ENCODE data around the gene KIRREL3. TPM values are rescaled to one million over a fixed set of nuclear protein-coding genes. Genes with fewer than 3 reads are reported as not detected.

Gene KIRREL3
- total and polyA plus RNA-seq, 3 experiments from 2014 or later: not detected

GRCh38 chr11:126896025-126896424 is 104.5 kb downstream of the KIRREL3 start:
- Mint-ChIP-seq H3K4me1 (no peaks in the 10 kb centered on the region), H3K36me3 (no peaks in the 10 kb centered on the region), H3K27me3 (no peaks in the 10 kb centered on the region), H3K9me3 (peaks cover 3 to 25% (median 7%) of the 10 kb centered on the region in 5 donors), H3K4me3 (no peak overlapping the region), H3K27ac (no peak overlapping the region)
- H3K36me3 ChIP-seq (ENCODE audit: insufficient read depth, low read length): no peaks in the 10 kb centered on the region
- H3K9me3 ChIP-seq (ENCODE audit: low read length): no peaks in the 10 kb centered on the region
- no peak for DNase-seq
- H3K27me3 ChIP-seq (ENCODE audit: insufficient read depth, low read length, poor library complexity, severe bottlenecking): no peaks in the 10 kb centered on the region
- no peak overlapping the region for H3K4me3 ChIP-seq (ENCODE audit: low read length)
- CTCF ChIA-PET: no interaction called here
- POLR2A ChIA-PET: no interaction called here
- no peaks in the 10 kb centered on the region for H3K4me1 ChIP-seq (ENCODE audit: insufficient read depth, low read length)
- H3K27ac ChIP-seq (ENCODE audit: low read depth, low read length): no peak overlapping the region

GRCh38 chr11:126893796-126894195 is 106.8 kb downstream of the KIRREL3 start:
- ChIA-PET CTCF (no interaction called here), POLR2A (no interaction called here)
- H3K9me3 Mint-ChIP-seq: peaks cover 3 to 25% (median 7%) of the 10 kb centered on the region in 5 donors
- H3K27ac Mint-ChIP-seq: no peak overlapping the region
- Histone ChIP-seq H3K36me3 (ENCODE audit: insufficient read depth, low read length) (no peaks in the 10 kb centered on the region), H3K4me3 (ENCODE audit: low read length) (no peak overlapping the region), H3K9me3 (ENCODE audit: low read length) (no peaks in the 10 kb centered on the region), H3K27ac (ENCODE audit: low read depth, low read length) (no peak overlapping the region), H3K4me1 (ENCODE audit: insufficient read depth, low read length) (no peaks in the 10 kb centered on the region), H3K27me3 (ENCODE audit: insufficient read depth, low read length, poor library complexity, severe bottlenecking) (no peaks in the 10 kb centered on the region)
- H3K27me3 Mint-ChIP-seq: no peaks in the 10 kb centered on the region
- no peaks in the 10 kb centered on the region for H3K36me3 Mint-ChIP-seq
- H3K4me1 Mint-ChIP-seq: no peaks in the 10 kb centered on the region
- no peak for DNase-seq
- no peak overlapping the region for H3K4me3 Mint-ChIP-seq

- Histone ChIP-seq H3K9me3 (ENCODE audit: low read length) (no peaks in the 10 kb centered on the region), H3K27ac (ENCODE audit: low read depth, low read length) (no peak overlapping the region), H3K4me1 (ENCODE audit: insufficient read depth, low read length) (no peaks in the 10 kb centered on the region), H3K36me3 (ENCODE audit: insufficient read depth, low read length) (no peaks in the 10 kb centered on the region), H3K27me3 (ENCODE audit: insufficient read depth, low read length, poor library complexity, severe bottlenecking) (no peaks in the 10 kb centered on the region), H3K4me3 (ENCODE audit: low read length) (no peak overlapping the region)
- no peaks in the 10 kb centered on the region for H3K27me3 Mint-ChIP-seq
- DNase-seq: no peak
- CTCF ChIA-PET: no interaction called here
- no peaks in the 10 kb centered on the region for H3K4me1 Mint-ChIP-seq
- POLR2A ChIA-PET: no interaction called here
- no peak overlapping the region for H3K4me3 Mint-ChIP-seq
- no peak overlapping the region for H3K27ac Mint-ChIP-seq
- peaks cover 3 to 23% (median 6%) of the 10 kb centered on the region in 5 donors for H3K9me3 Mint-ChIP-seq
- no peaks in the 10 kb centered on the region for H3K36me3 Mint-ChIP-seq
Observed at GRCh38 chr11:126892756-126893155, 107.8 kb downstream of the KIRREL3 start.

- H3K27ac Mint-ChIP-seq: no peak overlapping the region
- peaks cover 3 to 18% (median 6%) of the 10 kb centered on the region in 5 donors for H3K9me3 Mint-ChIP-seq
- no peaks in the 10 kb centered on the region for H3K4me1 Mint-ChIP-seq
- no peaks in the 10 kb centered on the region for H3K27me3 ChIP-seq (ENCODE audit: insufficient read depth, low read length, poor library complexity, severe bottlenecking)
- H3K9me3 ChIP-seq (ENCODE audit: low read length): no peaks in the 10 kb centered on the region
- H3K4me3 Mint-ChIP-seq: no peak overlapping the region
- no peaks in the 10 kb centered on the region for H3K36me3 ChIP-seq (ENCODE audit: insufficient read depth, low read length)
- CTCF ChIA-PET: no interaction called here
- H3K36me3 Mint-ChIP-seq: no peaks in the 10 kb centered on the region
- POLR2A ChIA-PET: no interaction called here
- no peaks in the 10 kb centered on the region for H3K4me1 ChIP-seq (ENCODE audit: insufficient read depth, low read length)
- H3K27ac ChIP-seq (ENCODE audit: low read depth, low read length): no peak overlapping the region
- no peaks in the 10 kb centered on the region for H3K27me3 Mint-ChIP-seq
- DNase-seq: no peak
- no peak overlapping the region for H3K4me3 ChIP-seq (ENCODE audit: low read length)
Observed at GRCh38 chr11:126891556-126892217, 108.9 kb downstream of the KIRREL3 start.

- ChIA-PET CTCF (no interaction called here), POLR2A (no interaction called here)
- Histone ChIP-seq H3K9me3 (ENCODE audit: low read length) (no peaks in the 10 kb centered on the region), H3K4me3 (ENCODE audit: low read length) (no peak overlapping the region), H3K4me1 (ENCODE audit: insufficient read depth, low read length) (no peaks in the 10 kb centered on the region), H3K27ac (ENCODE audit: low read depth, low read length) (no peak overlapping the region), H3K36me3 (ENCODE audit: insufficient read depth, low read length) (no peaks in the 10 kb centered on the region), H3K27me3 (ENCODE audit: insufficient read depth, low read length, poor library complexity, severe bottlenecking) (no peaks in the 10 kb centered on the region)
- H3K27me3 Mint-ChIP-seq: no peaks in the 10 kb centered on the region
- no peak overlapping the region for H3K4me3 Mint-ChIP-seq
- no peaks in the 10 kb centered on the region for H3K4me1 Mint-ChIP-seq
- peaks cover 0 to 8% (median 4%) of the 10 kb centered on the region in 5 donors for H3K9me3 Mint-ChIP-seq
- no peak overlapping the region for H3K27ac Mint-ChIP-seq
- DNase-seq: no peak
- no peaks in the 10 kb centered on the region for H3K36me3 Mint-ChIP-seq
Observed at GRCh38 chr11:126890561-126890960, 110.0 kb downstream of the KIRREL3 start.

- no peak overlapping the region for H3K27ac ChIP-seq (ENCODE audit: low read depth, low read length)
- DNase-seq: no peak
- no peak overlapping the region for H3K27ac Mint-ChIP-seq
- no peaks in the 10 kb centered on the region for H3K27me3 ChIP-seq (ENCODE audit: insufficient read depth, low read length, poor library complexity, severe bottlenecking)
- no peak overlapping the region for H3K4me3 Mint-ChIP-seq
- no peaks in the 10 kb centered on the region for H3K36me3 Mint-ChIP-seq
- no peak overlapping the region for H3K4me3 ChIP-seq (ENCODE audit: low read length)
- H3K9me3 ChIP-seq (ENCODE audit: low read length): no peaks in the 10 kb centered on the region
- no peaks in the 10 kb centered on the region for H3K36me3 ChIP-seq (ENCODE audit: insufficient read depth, low read length)
- H3K4me1 Mint-ChIP-seq: no peaks in the 10 kb centered on the region
- no peaks in the 10 kb centered on the region for H3K4me1 ChIP-seq (ENCODE audit: insufficient read depth, low read length)
- POLR2A ChIA-PET: no interaction called here
- no peaks in the 10 kb centered on the region for H3K27me3 Mint-ChIP-seq
- CTCF ChIA-PET: no interaction called here
- H3K9me3 Mint-ChIP-seq: no peaks in the 10 kb centered on the region
Observed at GRCh38 chr11:126888115-126888712, 112.4 kb downstream of the KIRREL3 start.

GRCh38 chr11:126886636-126887035 is 113.9 kb downstream of the KIRREL3 start:
- Mint-ChIP-seq H3K36me3 (no peaks in the 10 kb centered on the region), H3K4me1 (no peaks in the 10 kb centered on the region), H3K4me3 (no peak overlapping the region), H3K27me3 (no peaks in the 10 kb centered on the region), H3K9me3 (no peaks in the 10 kb centered on the region), H3K27ac (no peak overlapping the region)
- Histone ChIP-seq H3K4me3 (ENCODE audit: low read length) (no peak overlapping the region), H3K36me3 (ENCODE audit: insufficient read depth, low read length) (no peaks in the 10 kb centered on the region), H3K27ac (ENCODE audit: low read depth, low read length) (no peak overlapping the region), H3K4me1 (ENCODE audit: insufficient read depth, low read length) (no peaks in the 10 kb centered on the region), H3K27me3 (ENCODE audit: insufficient read depth, low read length, poor library complexity, severe bottlenecking) (no peaks in the 10 kb centered on the region), H3K9me3 (ENCODE audit: low read length) (no peaks in the 10 kb centered on the region)
- ChIA-PET POLR2A (no interaction called here), CTCF (no interaction called here)
- DNase-seq: no peak

- Mint-ChIP-seq H3K27me3 (no peaks in the 10 kb centered on the region), H3K4me3 (no peak overlapping the region), H3K9me3 (no peaks in the 10 kb centered on the region), H3K4me1 (no peaks in the 10 kb centered on the region), H3K27ac (no peak overlapping the region), H3K36me3 (no peaks in the 10 kb centered on the region)
- H3K4me1 ChIP-seq (ENCODE audit: insufficient read depth, low read length): no peaks in the 10 kb centered on the region
- ChIA-PET POLR2A (no interaction called here), CTCF (no interaction called here)
- DNase-seq: no peak
- no peak overlapping the region for H3K27ac ChIP-seq (ENCODE audit: low read depth, low read length)
- H3K4me3 ChIP-seq (ENCODE audit: low read length): no peak overlapping the region
- no peaks in the 10 kb centered on the region for H3K27me3 ChIP-seq (ENCODE audit: insufficient read depth, low read length, poor library complexity, severe bottlenecking)
- no peaks in the 10 kb centered on the region for H3K36me3 ChIP-seq (ENCODE audit: insufficient read depth, low read length)
- H3K9me3 ChIP-seq (ENCODE audit: low read length): no peaks in the 10 kb centered on the region
Observed at GRCh38 chr11:126886085-126886484, 114.5 kb downstream of the KIRREL3 start.

Data from CD8-positive, alpha-beta memory T cell (primary cell).